Measurements from ENCODE around the gene FOXF1. TPM values are rescaled to one million over a fixed set of nuclear protein-coding genes. Genes with fewer than 3 reads are reported as not detected.

The FOXF1 gene
- total and polyA plus RNA-seq, 2 of the 13 experiments (the other 11 are each of a cell fraction or from before 2014, with no cell fraction given), result not detected

DNA sequence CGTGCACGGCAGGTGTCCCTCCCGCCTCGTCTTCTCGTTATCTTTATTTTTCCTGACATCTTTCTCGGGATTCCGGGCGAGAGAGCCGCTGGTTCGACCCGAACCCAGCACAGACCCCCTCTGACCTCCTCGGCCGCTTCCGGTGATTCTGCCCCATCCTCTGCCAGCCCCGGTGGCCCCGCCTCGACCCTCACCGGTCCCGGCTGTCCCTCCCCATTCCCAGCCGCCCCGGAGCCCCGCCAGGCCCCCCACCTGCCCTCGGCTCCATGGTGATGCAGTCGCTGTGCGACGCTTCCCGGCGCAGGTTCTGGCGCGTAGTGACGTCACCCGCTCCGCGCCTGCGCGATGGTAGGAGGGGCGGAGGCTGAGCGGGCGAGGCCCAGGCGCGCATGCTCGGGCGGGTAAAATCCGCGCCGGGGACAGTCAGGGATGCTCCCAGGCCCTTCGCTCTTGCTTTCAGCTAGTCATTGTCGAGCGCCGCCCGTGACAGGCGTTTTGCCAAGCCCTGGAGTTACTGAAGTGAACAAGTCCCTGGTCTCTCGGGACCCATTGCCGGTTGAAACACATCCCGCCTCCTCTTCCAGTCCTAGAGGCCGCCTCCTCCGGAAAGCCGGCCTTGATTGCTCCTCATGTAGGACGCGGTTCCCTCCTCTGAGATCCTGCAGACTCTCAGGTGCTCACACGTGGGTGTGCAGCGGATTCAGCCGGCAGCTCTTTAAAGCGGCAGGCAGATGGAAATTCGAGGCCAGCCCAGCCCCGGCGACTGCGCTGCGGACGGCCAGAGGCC is 44.8 kb downstream of the FOXF1 start, which contains the start of gene MTHFSD (continued):
- peak; percentile 77 for TF ChIP-seq MXD1 (CRISPR knock-in tag; IDR thresholded peaks at IDR 0.05)
- no peak for TF ChIP-seq ZNF703 (CRISPR knock-in tag; IDR thresholded peaks at IDR 0.05; ENCODE audit: borderline replicate concordance)
- TF ChIP-seq, protein P1, sequence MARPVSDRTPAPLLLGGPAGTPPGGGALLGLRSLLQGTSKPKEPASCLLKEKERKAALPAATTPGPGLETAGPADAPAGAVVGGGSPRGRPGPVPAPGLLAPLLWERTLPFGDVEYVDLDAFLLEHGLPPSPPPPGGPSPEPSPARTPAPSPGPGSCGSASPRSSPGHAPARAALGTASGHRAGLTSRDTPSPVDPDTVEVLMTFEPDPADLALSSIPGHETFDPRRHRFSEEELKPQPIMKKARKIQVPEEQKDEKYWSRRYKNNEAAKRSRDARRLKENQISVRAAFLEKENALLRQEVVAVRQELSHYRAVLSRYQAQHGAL (CRISPR knock-in tag; IDR thresholded peaks at IDR 0.05; ENCODE audit: not compliant biosample characterization), result no peak
- TF ChIP-seq ZSCAN12 (CRISPR knock-in tag; IDR thresholded peaks at IDR 0.05), result 0 out of 2 replicates have a peak, but pooled peaks have one; percentile 29
- TF ChIP-seq U2AF1 (optimal IDR thresholded peaks at IDR 0.05; ENCODE audit: low read depth, low read length), result no peak
- TF ChIP-seq ZNF629 (CRISPR knock-in tag; conservative IDR thresholded peaks at IDR 0.05), result no peak
- 0 out of 2 replicates have a peak, but pooled peaks have one; percentile 28 for TF ChIP-seq IRF9 (CRISPR knock-in tag; IDR thresholded peaks at IDR 0.05; ENCODE audit: borderline replicate concordance)
- no peak for TF ChIP-seq NFE2L2 (IDR thresholded peaks at IDR 0.05; ENCODE audit: low read length)
- TF ChIP-seq HOXA3 (CRISPR knock-in tag; IDR thresholded peaks at IDR 0.05), result peak; percentile 97
- no peak; the same call in 1 of the 2 replicates for TF ChIP-seq ZNF691 (CRISPR knock-in tag; IDR thresholded peaks at IDR 0.05; ENCODE audit: borderline replicate concordance, low read depth)
- TF ChIP-seq TOPORS (CRISPR knock-in tag; IDR thresholded peaks at IDR 0.05), result peak; percentile 40; the same call in 1 of the 2 replicates
- TF ChIP-seq KLF12 (CRISPR knock-in tag; IDR thresholded peaks at IDR 0.05; ENCODE audit: borderline replicate concordance), result peak; percentile 68
- TF ChIP-seq, protein P2, sequence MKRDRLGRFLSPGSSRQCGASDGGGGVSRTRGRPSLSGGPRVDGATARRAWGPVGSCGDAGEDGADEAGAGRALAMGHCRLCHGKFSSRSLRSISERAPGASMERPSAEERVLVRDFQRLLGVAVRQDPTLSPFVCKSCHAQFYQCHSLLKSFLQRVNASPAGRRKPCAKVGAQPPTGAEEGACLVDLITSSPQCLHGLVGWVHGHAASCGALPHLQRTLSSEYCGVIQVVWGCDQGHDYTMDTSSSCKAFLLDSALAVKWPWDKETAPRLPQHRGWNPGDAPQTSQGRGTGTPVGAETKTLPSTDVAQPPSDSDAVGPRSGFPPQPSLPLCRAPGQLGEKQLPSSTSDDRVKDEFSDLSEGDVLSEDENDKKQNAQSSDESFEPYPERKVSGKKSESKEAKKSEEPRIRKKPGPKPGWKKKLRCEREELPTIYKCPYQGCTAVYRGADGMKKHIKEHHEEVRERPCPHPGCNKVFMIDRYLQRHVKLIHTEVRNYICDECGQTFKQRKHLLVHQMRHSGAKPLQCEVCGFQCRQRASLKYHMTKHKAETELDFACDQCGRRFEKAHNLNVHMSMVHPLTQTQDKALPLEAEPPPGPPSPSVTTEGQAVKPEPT (CRISPR knock-in tag; IDR thresholded peaks at IDR 0.05; ENCODE audit: low read depth), result no peak
- TF ChIP-seq, protein P3, sequence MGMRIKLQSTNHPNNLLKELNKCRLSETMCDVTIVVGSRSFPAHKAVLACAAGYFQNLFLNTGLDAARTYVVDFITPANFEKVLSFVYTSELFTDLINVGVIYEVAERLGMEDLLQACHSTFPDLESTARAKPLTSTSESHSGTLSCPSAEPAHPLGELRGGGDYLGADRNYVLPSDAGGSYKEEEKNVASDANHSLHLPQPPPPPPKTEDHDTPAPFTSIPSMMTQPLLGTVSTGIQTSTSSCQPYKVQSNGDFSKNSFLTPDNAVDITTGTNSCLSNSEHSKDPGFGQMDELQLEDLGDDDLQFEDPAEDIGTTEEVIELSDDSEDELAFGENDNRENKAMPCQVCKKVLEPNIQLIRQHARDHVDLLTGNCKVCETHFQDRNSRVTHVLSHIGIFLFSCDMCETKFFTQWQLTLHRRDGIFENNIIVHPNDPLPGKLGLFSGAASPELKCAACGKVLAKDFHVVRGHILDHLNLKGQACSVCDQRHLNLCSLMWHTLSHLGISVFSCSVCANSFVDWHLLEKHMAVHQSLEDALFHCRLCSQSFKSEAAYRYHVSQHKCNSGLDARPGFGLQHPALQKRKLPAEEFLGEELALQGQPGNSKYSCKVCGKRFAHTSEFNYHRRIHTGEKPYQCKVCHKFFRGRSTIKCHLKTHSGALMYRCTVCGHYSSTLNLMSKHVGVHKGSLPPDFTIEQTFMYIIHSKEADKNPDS (CRISPR knock-in tag; IDR thresholded peaks at IDR 0.05), result no peak; the same call in 1 of the 2 replicates
- TF ChIP-seq AKAP8 (CRISPR knock-in tag; IDR thresholded peaks at IDR 0.05), result 0 out of 2 replicates have a peak, but pooled peaks have one; percentile 21
- no peak; the same call in 1 of the 2 replicates for TF ChIP-seq PRDM15 (CRISPR knock-in tag; IDR thresholded peaks at IDR 0.05)

Data from HepG2 (cell line).